T1000 (cell line): ENCODE results near the gene VSIG10L.
A peak's percentile ranks its signal among the peaks of the same experiment; 100 is the strongest.

Experiments used
- DNase-seq: peaks from one replicate; lab custom pipeline; 2025; ENCODE audit warnings: mixed read lengths; lab: John Stamatoyannopoulos, UW

The VSIG10L gene

GRCh38 chr19:51365211-51365964, 23.4 kb upstream of the VSIG10L start:
- DNase-seq: peak; percentile 36

GRCh38 chr19:51364200-51365106, 22.5 kb upstream of the VSIG10L start:
- peak; percentile 13 for DNase-seq

- no peak for DNase-seq
Observed at GRCh38 chr19:51361239-51361638, 19.3 kb upstream of the VSIG10L start.

GRCh38 chr19:51359294-51359693, 17.4 kb upstream of the VSIG10L start:
- no peak for DNase-seq

- DNase-seq: no peak
Observed at GRCh38 chr19:51357952-51358351, 16.0 kb upstream of the VSIG10L start.

- no peak for DNase-seq
Observed at GRCh38 chr19:51356159-51356801, 14.3 kb upstream of the VSIG10L start.

- no peak for DNase-seq
Observed at GRCh38 chr19:51354742-51355148, 12.8 kb upstream of the VSIG10L start.

GRCh38 chr19:51354103-51354741, 12.3 kb upstream of the VSIG10L start:
- no peak for DNase-seq

GRCh38 chr19:51352783-51353360, 10.9 kb upstream of the VSIG10L start:
- no peak for DNase-seq

- no peak for DNase-seq
Observed at GRCh38 chr19:51351266-51351990, 9.5 kb upstream of the VSIG10L start.

GRCh38 chr19:51347209-51347928, 5.4 kb upstream of the VSIG10L start:
- DNase-seq: no peak

GRCh38 chr19:51346742-51347141, 4.8 kb upstream of the VSIG10L start:
- DNase-seq: no peak

GRCh38 chr19:51345076-51345620, 3.2 kb upstream of the VSIG10L start:
- no peak for DNase-seq

GRCh38 chr19:51342631-51343569, 961 bp upstream of the VSIG10L start:
- DNase-seq: no peak

GRCh38 chr19:51341066-51341465, 873 bp downstream of the VSIG10L start:
- no peak for DNase-seq

GRCh38 chr19:51339687-51340656, 2.0 kb downstream of the VSIG10L start:
- peak; percentile 96 for DNase-seq

- no peak for DNase-seq
Observed at GRCh38 chr19:51339313-51339686, 2.6 kb downstream of the VSIG10L start.
